Mesendoderm (in vitro differentiated cells): ENCODE measurements around the gene PCP2.

ENCODE experiments used
- DNase-seq: peaks from one replicate; pipeline ENCODE4 v3.0.0; 2013
- H2AK5ac ChIP-seq: 2 replicates; pipeline ENCODE4 v1.6.1; 2013; ENCODE audit warnings: low read length, inconsistent platforms
- H2BK120ac ChIP-seq: 2 replicates; pipeline ENCODE4 v1.6.1; 2013; ENCODE audit warnings: low read depth, mild to moderate bottlenecking, low read length, moderate library complexity, mixed read lengths
- H2BK15ac ChIP-seq: replicated peaks from 2 replicates; pipeline ENCODE4 v1.6.1; 2013; ENCODE audit warnings: low read depth, mild to moderate bottlenecking, moderate library complexity
- H2BK5ac ChIP-seq: 2 replicates; pipeline ENCODE4 v1.6.1; 2013; ENCODE audit warnings: low read length, inconsistent platforms
- H3K18ac ChIP-seq: 2 replicates; pipeline ENCODE4 v1.6.1; 2013; ENCODE audit warnings: mild to moderate bottlenecking, low read length, mixed read lengths
- H3K23ac ChIP-seq: one replicate; pipeline ENCODE4 v1.6.1; 2013; ENCODE audit warnings: low read length
- H3K27ac ChIP-seq: 2 replicates; pipeline ENCODE4 v1.5.1; 2013; ENCODE audit warnings: low read depth, mild to moderate bottlenecking, inconsistent platforms, low read length, moderate library complexity
- H3K27me3 ChIP-seq: 2 replicates; pipeline ENCODE4 v1.6.1; 2013; ENCODE audit warnings: low read length, control low read depth, mild to moderate bottlenecking, inconsistent platforms; ENCODE audit not compliant: insufficient read depth, poor library complexity
- H3K36me3 ChIP-seq: 2 replicates; pipeline ENCODE4 v1.6.1; 2013; ENCODE audit warnings: low read length, inconsistent platforms; ENCODE audit not compliant: control insufficient read depth, insufficient read depth
- H3K4ac ChIP-seq: one replicate; pipeline ENCODE4 v1.6.1; 2013; ENCODE audit warnings: low read depth, mild to moderate bottlenecking, low read length, moderate library complexity
- H3K4me1 ChIP-seq: 2 replicates; pipeline ENCODE4 v1.6.1; 2013; ENCODE audit warnings: low read depth, low read length, inconsistent platforms; ENCODE audit not compliant: control insufficient read depth
- H3K4me2 ChIP-seq: 2 replicates; pipeline ENCODE4 v1.6.1; 2013; ENCODE audit warnings: low read length
- H3K4me3 ChIP-seq: 2 replicates; pipeline ENCODE4 v1.5.1; 2013; ENCODE audit warnings: mild to moderate bottlenecking, low read length
- H3K56ac ChIP-seq: one replicate; pipeline ENCODE4 v1.6.1; 2013; ENCODE audit warnings: low read length
- H3K79me1 ChIP-seq: 2 replicates; pipeline ENCODE4 v1.6.1; 2013; ENCODE audit warnings: low read length, inconsistent platforms
- H3K79me2 ChIP-seq: 2 replicates; pipeline ENCODE4 v1.6.1; 2013; ENCODE audit warnings: mild to moderate bottlenecking, low read length; ENCODE audit not compliant: control insufficient read depth, insufficient read depth
- H3K9ac ChIP-seq: 2 replicates; pipeline ENCODE4 v1.6.1; 2013; ENCODE audit warnings: low read length, inconsistent platforms
- H4K5ac ChIP-seq: one replicate; pipeline ENCODE4 v1.6.1; 2013; ENCODE audit warnings: low read length
- H4K8ac ChIP-seq: one replicate; pipeline ENCODE4 v1.6.1; 2013; ENCODE audit warnings: low read depth, mild to moderate bottlenecking, control low read depth, low read length, moderate library complexity
- WGBS: extraction: QIAGEN DNeasy Blood & Tissue Kit; methylation state at CpG from one replicate; pipeline ENCODE4 v1.1.7; 2013; ENCODE audit warnings: low lambda C conversion rate, missing lambda C conversion rate; ENCODE audit not compliant: insufficient coverage; ENCODE audit errors: extremely low coverage; 5-methylcytosine and 5-hydroxymethylcytosine counted together

PCP2 gene

GRCh38 chr19:7655581-7655980 is 22.1 kb upstream of the PCP2 start:
- Histone ChIP-seq H3K56ac (no peak overlapping the region), H3K4me2 (no peak overlapping the region), H2AK5ac (no peak overlapping the region), H3K27ac (no peak overlapping the region), H3K4me1 (no peaks in the 10 kb centered on the region), H3K27me3 (no peaks in the 10 kb centered on the region), H4K8ac (no peak overlapping the region), H3K9ac (no peak overlapping the region), H3K4me3 (no peak overlapping the region), H2BK5ac (no peak overlapping the region), H3K23ac (no peak overlapping the region), H3K18ac (no peak overlapping the region), H3K4ac (no peak overlapping the region), H3K79me2 (no peaks in the 10 kb centered on the region), H2BK120ac (no peak overlapping the region), H3K36me3 (no peaks in the 10 kb centered on the region), H4K5ac (no peak overlapping the region), H2BK15ac (no peak overlapping the region), H3K79me1 (no peaks in the 10 kb centered on the region)
- WGBS: no CpG with 5 or more reads among the region's 8 CpGs
- no peak for DNase-seq

GRCh38 chr19:7654401-7654800 is 20.9 kb upstream of the PCP2 start:
- Histone ChIP-seq H2BK5ac (no peak overlapping the region), H3K9ac (no peak overlapping the region), H2BK120ac (no peak overlapping the region), H3K56ac (no peak overlapping the region), H3K79me1 (no peaks in the 10 kb centered on the region), H4K5ac (no peak overlapping the region), H3K18ac (no peak overlapping the region), H2BK15ac (no peak overlapping the region), H3K36me3 (no peaks in the 10 kb centered on the region), H3K27ac (no peak overlapping the region), H3K4me1 (no peaks in the 10 kb centered on the region), H4K8ac (no peak overlapping the region), H3K4me2 (no peak overlapping the region), H3K27me3 (no peaks in the 10 kb centered on the region), H3K4me3 (no peak overlapping the region), H3K23ac (no peak overlapping the region), H3K79me2 (no peaks in the 10 kb centered on the region), H2AK5ac (no peak overlapping the region), H3K4ac (no peak overlapping the region)
- no CpG with 5 or more reads among the region's 8 CpGs for WGBS
- no peak for DNase-seq

- peak; percentile 89 for DNase-seq
- H2BK120ac ChIP-seq: no peak overlapping the region
- H3K18ac ChIP-seq: no peak overlapping the region
- H3K4me1 ChIP-seq: no peaks in the 10 kb centered on the region
- H3K27ac ChIP-seq: no peak overlapping the region
- no peak overlapping the region for H2AK5ac ChIP-seq
- H2BK5ac ChIP-seq: no peak overlapping the region
- H3K4me3 ChIP-seq: no peak overlapping the region
- H3K4ac ChIP-seq: no peak overlapping the region
- H3K36me3 ChIP-seq: no peaks in the 10 kb centered on the region
- H4K8ac ChIP-seq: no peak overlapping the region
- no peaks in the 10 kb centered on the region for H3K27me3 ChIP-seq
- H4K5ac ChIP-seq: peak overlapping the region; percentile 39
- no peaks in the 10 kb centered on the region for H3K79me1 ChIP-seq
- no peak overlapping the region for H2BK15ac ChIP-seq
- no peak overlapping the region for H3K9ac ChIP-seq
- no CpG with 5 or more reads among the region's 28 CpGs for WGBS
- peak overlapping the region; percentile 11 for H3K4me2 ChIP-seq
- no peak overlapping the region for H3K23ac ChIP-seq
- H3K79me2 ChIP-seq: no peaks in the 10 kb centered on the region
- H3K56ac ChIP-seq: peak overlapping the region; percentile 25
Observed at GRCh38 chr19:7652061-7652641, 18.6 kb upstream of the PCP2 start.

GRCh38 chr19:7650148-7650547 is 16.6 kb upstream of the PCP2 start:
- H2BK5ac ChIP-seq: no peak overlapping the region

GRCh38 chr19:7648265-7649014 is 14.9 kb upstream of the PCP2 start:
- no peak for DNase-seq
- Histone ChIP-seq H3K23ac (no peak overlapping the region), H4K8ac (no peak overlapping the region), H3K18ac (no peak overlapping the region), H2BK15ac (no peak overlapping the region), H3K27me3 (no peaks in the 10 kb centered on the region), H3K56ac (no peak overlapping the region), H3K79me2 (no peaks in the 10 kb centered on the region), H3K27ac (no peak overlapping the region), H3K4me1 (no peaks in the 10 kb centered on the region), H2BK120ac (no peak overlapping the region), H3K9ac (no peak overlapping the region), H3K79me1 (no peaks in the 10 kb centered on the region), H3K36me3 (no peaks in the 10 kb centered on the region), H3K4me3 (no peak overlapping the region), H4K5ac (no peak overlapping the region), H3K4ac (no peak overlapping the region), H2BK5ac (no peak overlapping the region), H2AK5ac (no peak overlapping the region), H3K4me2 (no peak overlapping the region)
- no CpG with 5 or more reads among the region's 15 CpGs for WGBS

More at GRCh38 chr19:7650148-7650547, 16.6 kb upstream of the PCP2 start:
- H3K27me3 ChIP-seq: no peaks in the 10 kb centered on the region
- H2AK5ac ChIP-seq: no peak overlapping the region
- H3K4me2 ChIP-seq: no peak overlapping the region
- no peak overlapping the region for H3K56ac ChIP-seq
- no peak overlapping the region for H2BK120ac ChIP-seq
- H3K9ac ChIP-seq: no peak overlapping the region
- no peak overlapping the region for H4K5ac ChIP-seq
- H3K23ac ChIP-seq: no peak overlapping the region
- no peak for DNase-seq
- H3K79me2 ChIP-seq: no peaks in the 10 kb centered on the region
- WGBS: no CpG with 5 or more reads among the region's 2 CpGs
- H3K27ac ChIP-seq: no peak overlapping the region
- no peaks in the 10 kb centered on the region for H3K79me1 ChIP-seq
- no peak overlapping the region for H3K4ac ChIP-seq
- H3K4me1 ChIP-seq: no peaks in the 10 kb centered on the region
- no peak overlapping the region for H2BK15ac ChIP-seq
- H4K8ac ChIP-seq: no peak overlapping the region
- H3K18ac ChIP-seq: no peak overlapping the region
- no peak overlapping the region for H3K4me3 ChIP-seq
- H3K36me3 ChIP-seq: no peaks in the 10 kb centered on the region
